CD14-positive monocyte (primary cell): Measurements from ENCODE around the gene MRPS5. TPM values are rescaled to one million over a fixed set of nuclear protein-coding genes. Genes with fewer than 3 reads are reported as not detected.

Experiments used
- DNase-seq, 3 donors: peaks; one replicate each; pipeline ENCODE4 v3.0.0-alpha.2; 2011 to 2022
- H2AFZ ChIP-seq: 2 replicates; pipeline ENCODE4 v1.6.0; 2012; ENCODE audit warnings: mild to moderate bottlenecking, low read depth, low read length, inconsistent platforms; ENCODE audit not compliant: insufficient read depth, poor library complexity, severe bottlenecking
- H3K27ac ChIP-seq, 2 donors: 1 replicate in 1 of 2; 2 replicates in 1 of 2; pipeline ENCODE4 v1.5.1; 2012 to 2013; ENCODE audit warnings: low read length in 2 of 2, control low read depth in 1 of 2, inconsistent platforms in 1 of 2, low read depth in 1 of 2, mild to moderate bottlenecking in 1 of 2
- H3K27me3 ChIP-seq, 2 donors: one replicate each; pipeline versions ENCODE4 v1.6.0 to v1.6.1; 2011 to 2013; ENCODE audit warnings: low read length in 2 of 2; ENCODE audit not compliant: control insufficient read depth in 2 of 2, insufficient read depth in 2 of 2
- H3K36me3 ChIP-seq, 2 donors: replicated peaks in 1 of 2; 1 replicate in 1 of 2; 2 replicates in 1 of 2; pipeline versions ENCODE4 v1.5.1 to v1.6.1; 2012 to 2013; ENCODE audit warnings: low read length in 2 of 2, control low read depth in 1 of 2, inconsistent platforms in 1 of 2, mild to moderate bottlenecking in 1 of 2; ENCODE audit not compliant: insufficient read depth in 2 of 2, control insufficient read depth in 1 of 2
- H3K4me1 ChIP-seq, 2 donors: 1 replicate in 1 of 2; 2 replicates in 1 of 2; pipeline versions ENCODE4 v1.5.1 to v1.6.1; 2012 to 2013; ENCODE audit warnings: low read length in 2 of 2, control low read depth in 1 of 2, inconsistent platforms in 1 of 2, mild to moderate bottlenecking in 1 of 2, moderate library complexity in 1 of 2; ENCODE audit not compliant: insufficient read depth in 2 of 2, control insufficient read depth in 1 of 2
- H3K4me2 ChIP-seq: replicated peaks from 2 replicates; pipeline ENCODE3; 2012; ENCODE audit warnings: low read length, moderate library complexity, mild to moderate bottlenecking; ENCODE audit not compliant: poor library complexity, severe bottlenecking; ENCODE audit errors: extremely low read depth
- H3K4me3 ChIP-seq, 3 experiments: fragments of 200-600 bp in 1 of 3; sonication (generic) in 1 of 3; replicated peaks in 1 of 3; 1 replicate in 2 of 3; 2 replicates in 1 of 3; pipeline ENCODE4 v1.5.1; 2011 to 2013; ENCODE audit warnings: low read length in 3 of 3, mild to moderate bottlenecking in 3 of 3, control low read depth in 2 of 3, low read depth in 2 of 3, inconsistent platforms in 1 of 3, moderate library complexity in 1 of 3
- H3K79me2 ChIP-seq: 2 replicates; pipeline ENCODE4 v1.6.0; 2012; ENCODE audit warnings: mild to moderate bottlenecking, control low read depth, inconsistent platforms, low read length, moderate library complexity; ENCODE audit not compliant: insufficient read depth
- H3K9ac ChIP-seq: 2 replicates; pipeline ENCODE4 v1.6.0; 2017; ENCODE audit warnings: low read length, mild to moderate bottlenecking; ENCODE audit not compliant: insufficient read depth, poor library complexity, severe bottlenecking
- H3K9me3 ChIP-seq, 2 donors: replicated peaks in 1 of 2; 1 replicate in 1 of 2; 2 replicates in 1 of 2; pipeline versions ENCODE4 v1.5.1 to v1.6.1; 2012 to 2013; ENCODE audit warnings: low read length in 2 of 2, control low read depth in 1 of 2; ENCODE audit not compliant: control insufficient read depth in 1 of 2, insufficient read depth in 1 of 2
- H4K20me1 ChIP-seq: 2 replicates; pipeline ENCODE4 v1.6.0; 2012; ENCODE audit warnings: mild to moderate bottlenecking, low read length, control low read depth, moderate library complexity; ENCODE audit not compliant: insufficient read depth
- H3K27ac Mint-ChIP-seq, 7 donors: one replicate each; pipeline ENCODE4 v1.8.0; 2020; ENCODE audit warnings: mild to moderate bottlenecking in 7 of 7, mixed read lengths in 7 of 7, moderate library complexity in 6 of 7, inconsistent platforms in 2 of 7
- H3K27me3 Mint-ChIP-seq, 3 donors: one replicate each; pipeline ENCODE4 v1.8.0; 2021 to 2022; ENCODE audit warnings: low read depth in 3 of 3, mild to moderate bottlenecking in 3 of 3, mixed read lengths in 3 of 3, moderate library complexity in 3 of 3, inconsistent platforms in 1 of 3
- H3K36me3 Mint-ChIP-seq, 2 donors: one replicate each; pipeline ENCODE4 v1.8.0; 2020; ENCODE audit warnings: mixed read lengths in 2 of 2, inconsistent platforms in 1 of 2, mild to moderate bottlenecking in 1 of 2
- H3K4me1 Mint-ChIP-seq: one replicate; pipeline ENCODE4 v1.8.0; 2020; ENCODE audit warnings: mild to moderate bottlenecking, mixed read lengths
- H3K4me3 Mint-ChIP-seq, 2 donors: one replicate each; pipeline ENCODE4 v1.8.0; 2020; ENCODE audit warnings: mild to moderate bottlenecking in 2 of 2, mixed read lengths in 2 of 2, moderate library complexity in 1 of 2
- H3K9me3 Mint-ChIP-seq, 7 donors: one replicate each; pipeline ENCODE4 v1.8.0; 2020 to 2022; ENCODE audit warnings: mixed read lengths in 7 of 7, mild to moderate bottlenecking in 6 of 7, moderate library complexity in 6 of 7, inconsistent platforms in 2 of 7
- WGBS: methylation state at CpG from one replicate; pipeline ENCODE4 v1.1.5; 2013; ENCODE audit warnings: missing lambda C conversion rate; ENCODE audit not compliant: insufficient coverage; 5-methylcytosine and 5-hydroxymethylcytosine counted together
- intact Hi-C, 2 donors: fragments of 100-400 bp; cut with micrococcal nuclease; formaldehyde crosslinking; loops; one replicate each; pipeline versions ENCODE4 v1.15.0 to v1.15.1; 2023
- polyA plus RNA-seq, 3 donors: library from polyadenylated mRNA; depleted of rRNA in 1 of 3; unstranded in 2 of 3; stranded (reverse) in 1 of 3; fragments of 300-500 nt in 2 of 3; fragments of >200 nt in 1 of 3; fragmentation: Illumina TruSeq in 2 of 3; gene quantifications; 1 replicate in 2 of 3; 2 replicates in 1 of 3; pipeline ENCODE4 v1.2.3, GENCODE V29; 2012 to 2021
- TF ChIP-seq, protein P1 (sequence below): fragments of 200-600 bp; IDR thresholded peaks from one replicate; pipeline ENCODE4 v1.8.0; 2022; ENCODE audit warnings: antibody characterized with exemption, mild to moderate bottlenecking

Gene MRPS5
- polyA plus RNA-seq, 3 donors, result 30.9 to 41.6 (median 35.2) TPM

GRCh38 chr2:95091885-95092555 lies 29.6 kb downstream of the MRPS5 start:
- H3K4me3 ChIP-seq, result no peak overlapping the region
- H3K79me2 ChIP-seq, result no peaks in the 10 kb centered on the region
- TF ChIP-seq, protein P1, sequence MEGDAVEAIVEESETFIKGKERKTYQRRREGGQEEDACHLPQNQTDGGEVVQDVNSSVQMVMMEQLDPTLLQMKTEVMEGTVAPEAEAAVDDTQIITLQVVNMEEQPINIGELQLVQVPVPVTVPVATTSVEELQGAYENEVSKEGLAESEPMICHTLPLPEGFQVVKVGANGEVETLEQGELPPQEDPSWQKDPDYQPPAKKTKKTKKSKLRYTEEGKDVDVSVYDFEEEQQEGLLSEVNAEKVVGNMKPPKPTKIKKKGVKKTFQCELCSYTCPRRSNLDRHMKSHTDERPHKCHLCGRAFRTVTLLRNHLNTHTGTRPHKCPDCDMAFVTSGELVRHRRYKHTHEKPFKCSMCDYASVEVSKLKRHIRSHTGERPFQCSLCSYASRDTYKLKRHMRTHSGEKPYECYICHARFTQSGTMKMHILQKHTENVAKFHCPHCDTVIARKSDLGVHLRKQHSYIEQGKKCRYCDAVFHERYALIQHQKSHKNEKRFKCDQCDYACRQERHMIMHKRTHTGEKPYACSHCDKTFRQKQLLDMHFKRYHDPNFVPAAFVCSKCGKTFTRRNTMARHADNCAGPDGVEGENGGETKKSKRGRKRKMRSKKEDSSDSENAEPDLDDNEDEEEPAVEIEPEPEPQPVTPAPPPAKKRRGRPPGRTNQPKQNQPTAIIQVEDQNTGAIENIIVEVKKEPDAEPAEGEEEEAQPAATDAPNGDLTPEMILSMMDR, result no peak
- H2AFZ ChIP-seq, result no peak overlapping the region
- WGBS, result 100% methylated on average over 1 of the region's 6 CpGs
- H3K9me3 Mint-ChIP-seq, result peaks cover 0 to 4% (median 3%) of the 10 kb centered on the region in 7 donors
- no peak overlapping the region for H3K27ac ChIP-seq
- no peak overlapping the region for H3K4me3 Mint-ChIP-seq
- peaks cover 60 to 87% of the 10 kb centered on the region in 2 donors for H3K36me3 ChIP-seq
- no peak for DNase-seq
- H3K4me2 ChIP-seq, result no peak overlapping the region
- no peaks in the 10 kb centered on the region for H3K4me1 ChIP-seq
- H3K9me3 ChIP-seq, result no peaks in the 10 kb centered on the region
- no peak overlapping the region for H3K27ac Mint-ChIP-seq
- H3K27me3 Mint-ChIP-seq, result no peaks in the 10 kb centered on the region
- no peak overlapping the region for H3K9ac ChIP-seq
- H3K4me1 Mint-ChIP-seq, result no peaks in the 10 kb centered on the region
- H4K20me1 ChIP-seq, result no peaks in the 10 kb centered on the region
- H3K27me3 ChIP-seq, result no peaks in the 10 kb centered on the region
- peaks cover 87 to 94% of the 10 kb centered on the region in 2 donors for H3K36me3 Mint-ChIP-seq
- intact Hi-C loops, result no loop called here

DNA sequence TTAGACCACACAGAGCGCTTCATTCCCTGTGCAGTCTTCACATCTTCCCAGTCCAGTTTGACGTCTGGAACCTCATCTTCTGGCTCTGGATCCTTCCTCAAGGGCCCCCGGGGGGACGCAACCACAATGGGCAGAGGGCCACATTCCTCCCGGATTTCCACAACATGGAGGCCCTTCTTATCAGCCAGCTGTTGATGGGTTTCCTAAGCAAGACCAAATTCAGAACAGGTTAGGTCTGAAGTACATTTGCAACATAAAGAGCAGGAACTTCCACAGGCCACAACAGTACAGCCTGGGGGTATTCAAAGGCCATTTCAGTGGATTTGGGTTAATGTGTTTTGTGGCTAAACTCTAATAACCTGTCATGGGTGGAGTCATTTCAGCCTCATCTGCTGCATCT lies 34.2 kb downstream of the MRPS5 start:
- no peak overlapping the region for H3K27ac Mint-ChIP-seq
- Histone ChIP-seq H3K36me3 (peaks cover 63 to 76% of the 10 kb centered on the region in 2 donors), H3K4me1 (no peaks in the 10 kb centered on the region), H3K27ac (no peak overlapping the region), H2AFZ (no peak overlapping the region), H3K9ac (no peak overlapping the region), H3K27me3 (no peaks in the 10 kb centered on the region), H4K20me1 (no peaks in the 10 kb centered on the region), H3K4me3 (no peak overlapping the region), H3K79me2 (no peaks in the 10 kb centered on the region), H3K9me3 (no peaks in the 10 kb centered on the region), H3K4me2 (no peak overlapping the region)
- peaks cover 62 to 73% of the 10 kb centered on the region in 2 donors for H3K36me3 Mint-ChIP-seq
- H3K4me3 Mint-ChIP-seq, result no peak overlapping the region
- peaks cover 0 to 1% (median 0%) of the 10 kb centered on the region in 3 donors for H3K27me3 Mint-ChIP-seq
- 94% methylated on average over 5 of the region's 5 CpGs for WGBS
- intact Hi-C loops, result no loop called here
- peaks cover 0 to 8% (median 3%) of the 10 kb centered on the region in 7 donors for H3K9me3 Mint-ChIP-seq
- no peak for DNase-seq
- TF ChIP-seq, protein P1, result no peak
- H3K4me1 Mint-ChIP-seq, result no peaks in the 10 kb centered on the region
